H9 (cell line): ENCODE measurements around the gene ZNF804A. TPM values are rescaled to one million over a fixed set of nuclear protein-coding genes. Genes with fewer than 3 reads are reported as not detected.

Experiments used
- DNase-seq: peaks from one replicate; pipeline ENCODE4 v3.0.0-alpha.2; 2017
- H2AFZ ChIP-seq: one replicate; pipeline ENCODE4 v1.6.1; 2013; ENCODE audit warnings: mild to moderate bottlenecking, low read length, control low read depth, moderate library complexity
- H2AK5ac ChIP-seq: 2 replicates; pipeline ENCODE4 v1.6.1; 2013; ENCODE audit warnings: low read length, control low read depth, mixed read lengths; ENCODE audit not compliant: insufficient read length
- H2BK120ac ChIP-seq: one replicate; pipeline ENCODE4 v1.6.1; 2013; ENCODE audit warnings: low read depth, mild to moderate bottlenecking, low read length, control low read depth, inconsistent platforms; ENCODE audit not compliant: poor library complexity, severe bottlenecking
- H2BK12ac ChIP-seq: 2 replicates; pipeline ENCODE4 v1.6.1; 2013; ENCODE audit warnings: low read length, control low read depth, mixed read lengths, low read depth; ENCODE audit not compliant: insufficient read length
- H2BK15ac ChIP-seq: 2 replicates; pipeline ENCODE4 v1.6.1; 2013; ENCODE audit warnings: low read depth, low read length, control low read depth
- H2BK20ac ChIP-seq: one replicate; pipeline ENCODE4 v1.6.1; 2013; ENCODE audit warnings: low read depth, mild to moderate bottlenecking, low read length, control low read depth, inconsistent platforms; ENCODE audit not compliant: poor library complexity, severe bottlenecking
- H2BK5ac ChIP-seq: 2 replicates; pipeline ENCODE4 v1.6.1; 2013; ENCODE audit warnings: low read length, control low read depth, mixed read lengths; ENCODE audit not compliant: insufficient read length
- H3K14ac ChIP-seq: 2 replicates; pipeline ENCODE4 v1.6.1; 2013; ENCODE audit warnings: low read length, control low read depth; ENCODE audit not compliant: insufficient read depth
- H3K18ac ChIP-seq: 2 replicates; pipeline ENCODE4 v1.6.1; 2013; ENCODE audit warnings: low read depth, mild to moderate bottlenecking, mixed read lengths, low read length, control low read depth; ENCODE audit not compliant: insufficient read length
- H3K23ac ChIP-seq: 2 replicates; pipeline ENCODE4 v1.6.1; 2013; ENCODE audit warnings: low read length, control low read depth, mixed read lengths, low read depth; ENCODE audit not compliant: insufficient read length
- H3K23me2 ChIP-seq: 2 replicates; pipeline ENCODE4 v1.6.1; 2013; ENCODE audit warnings: low read depth, mild to moderate bottlenecking, mixed read lengths, low read length, control low read depth; ENCODE audit not compliant: insufficient read length, poor library complexity, severe bottlenecking
- H3K27ac ChIP-seq: 2 replicates; pipeline ENCODE4 v1.5.1; 2013; ENCODE audit warnings: low read length, control low read depth, mixed read lengths, low read depth; ENCODE audit not compliant: insufficient read length
- H3K27me3 ChIP-seq: 2 replicates; pipeline ENCODE4 v1.6.1; 2013; ENCODE audit warnings: low read length, control low read depth, inconsistent platforms; ENCODE audit not compliant: insufficient read depth
- H3K4ac ChIP-seq: 2 replicates; pipeline ENCODE4 v1.6.1; 2013; ENCODE audit warnings: low read depth, mild to moderate bottlenecking, control low read depth, inconsistent platforms, low read length, moderate library complexity
- H3K4me1 ChIP-seq: 2 replicates; pipeline ENCODE4 v1.6.1; 2013; ENCODE audit warnings: low read length, control low read depth, inconsistent platforms; ENCODE audit not compliant: insufficient read depth
- H3K4me2 ChIP-seq: 2 replicates; pipeline ENCODE4 v1.6.1; 2013; ENCODE audit warnings: low read length, control low read depth, mixed read lengths; ENCODE audit not compliant: insufficient read length, insufficient read depth
- H3K56ac ChIP-seq: 2 replicates; pipeline ENCODE4 v1.6.1; 2013; ENCODE audit warnings: low read depth, mild to moderate bottlenecking, mixed read lengths, low read length, control low read depth; ENCODE audit not compliant: insufficient read length
- H3K79me1 ChIP-seq: 2 replicates; pipeline ENCODE4 v1.6.1; 2013; ENCODE audit warnings: low read depth, mild to moderate bottlenecking, moderate library complexity, low read length, control low read depth, inconsistent platforms; ENCODE audit not compliant: insufficient read depth, poor library complexity, severe bottlenecking
- H3K79me2 ChIP-seq: 2 replicates; pipeline ENCODE4 v1.6.1; 2013; ENCODE audit warnings: low read length, control low read depth, inconsistent platforms; ENCODE audit not compliant: insufficient read depth
- H3K9ac ChIP-seq: 2 replicates; pipeline ENCODE4 v1.6.1; 2013; ENCODE audit warnings: low read length, control low read depth, mixed read lengths; ENCODE audit not compliant: insufficient read length; ENCODE audit errors: extremely low read depth
- H3K9me3 ChIP-seq: one replicate; pipeline ENCODE4 v1.6.1; 2013; ENCODE audit warnings: low read depth, low read length, inconsistent platforms; ENCODE audit not compliant: control insufficient read depth
- H3T11ph ChIP-seq: one replicate; pipeline ENCODE4 v1.6.1; 2013; ENCODE audit warnings: mild to moderate bottlenecking, low read length, control low read depth, inconsistent platforms
- H4K20me1 ChIP-seq: one replicate; pipeline ENCODE4 v1.6.1; 2013; ENCODE audit not compliant: control insufficient read depth, insufficient read length, insufficient read depth
- H4K5ac ChIP-seq: 2 replicates; pipeline ENCODE4 v1.6.1; 2013; ENCODE audit warnings: low read depth, mild to moderate bottlenecking, mixed read lengths, low read length, control low read depth; ENCODE audit not compliant: insufficient read length
- H4K8ac ChIP-seq: replicated peaks from 2 replicates; pipeline ENCODE4 v1.6.1; 2013; ENCODE audit warnings: low read length, control low read depth, mixed read lengths, low read depth; ENCODE audit not compliant: insufficient read length
- H4K91ac ChIP-seq: 2 replicates; pipeline ENCODE4 v1.6.1; 2013; ENCODE audit warnings: low read depth, mild to moderate bottlenecking, moderate library complexity, mixed read lengths, low read length, control low read depth; ENCODE audit not compliant: insufficient read length
- H3K27ac Mint-ChIP-seq, 3 experiments: 2 replicates in 2 of 3; 3 replicates in 1 of 3; pipeline ENCODE4 v1.8.0; 2020 to 2021; ENCODE audit warnings: mixed read lengths in 3 of 3, mild to moderate bottlenecking in 1 of 3, moderate library complexity in 1 of 3
- H3K27me3 Mint-ChIP-seq: 2 replicates; pipeline ENCODE4 v1.8.0; 2021; ENCODE audit warnings: low read depth, mild to moderate bottlenecking, moderate library complexity, mixed read lengths
- H3K36me3 Mint-ChIP-seq, 3 experiments: 2 replicates in 2 of 3; 3 replicates in 1 of 3; pipeline ENCODE4 v1.8.0; 2020 to 2021; ENCODE audit warnings: low read depth in 3 of 3, mixed read lengths in 3 of 3; ENCODE audit not compliant: insufficient read depth in 1 of 3
- H3K4me1 Mint-ChIP-seq, 2 experiments: 2 replicates each; pipeline ENCODE4 v1.8.0; 2020; ENCODE audit warnings: mixed read lengths in 2 of 2
- H3K4me3 Mint-ChIP-seq, 2 experiments: 2 replicates in 1 of 2; 3 replicates in 1 of 2; pipeline ENCODE4 v1.8.0; 2020 to 2021; ENCODE audit warnings: mild to moderate bottlenecking in 2 of 2, mixed read lengths in 2 of 2, moderate library complexity in 1 of 2
- H3K9me3 Mint-ChIP-seq, 2 experiments: 2 replicates in 1 of 2; 3 replicates in 1 of 2; pipeline ENCODE4 v1.8.0; 2020; ENCODE audit warnings: mild to moderate bottlenecking in 2 of 2, mixed read lengths in 2 of 2, moderate library complexity in 1 of 2
- CTCF ChIP-seq: fragments of 200-600 bp; sonication (generic); conservative IDR thresholded peaks from 3 replicates; pipeline ENCODE4 v1.8.0; 2021; ENCODE audit warnings: antibody characterized with exemption, mild to moderate bottlenecking
- WGBS: extraction: QIAGEN DNeasy Blood & Tissue Kit; methylation state at CpG from one replicate; pipeline ENCODE4 v1.1.7; 2013; ENCODE audit warnings: missing lambda C conversion rate, low lambda C conversion rate, mixed read lengths; ENCODE audit not compliant: insufficient read length; ENCODE audit errors: extremely low coverage; 5-methylcytosine and 5-hydroxymethylcytosine counted together
- total RNA-seq: library from RNA; stranded (reverse); gene quantifications from 2 replicates; pipeline ENCODE4 v1.2.1, GENCODE V29; 2021

ZNF804A gene
- total RNA-seq, 1 experiment from 2014 or later = not detected

- Histone ChIP-seq H3K27me3 (no peaks in the 10 kb centered on the region), H3K9ac (no peak overlapping the region), H3T11ph (no peak overlapping the region), H3K27ac (no peak overlapping the region), H3K4me1 (no peaks in the 10 kb centered on the region), H3K23ac (no peak overlapping the region), H2BK12ac (no peak overlapping the region), H2BK120ac (no peak overlapping the region), H4K20me1 (no peaks in the 10 kb centered on the region), H4K91ac (no peak overlapping the region), H2AK5ac (no peak overlapping the region), H3K79me2 (no peaks in the 10 kb centered on the region), H4K8ac (no peak overlapping the region), H2BK5ac (no peak overlapping the region), H3K23me2 (no peaks in the 10 kb centered on the region), H2AFZ (no peak overlapping the region), H3K56ac (no peak overlapping the region), H3K79me1 (no peaks in the 10 kb centered on the region), H3K18ac (no peak overlapping the region), H2BK15ac (no peak overlapping the region), H3K14ac (no peak overlapping the region), H2BK20ac (no peak overlapping the region), H3K4me2 (no peak overlapping the region), H4K5ac (no peak overlapping the region), H3K9me3 (no peaks in the 10 kb centered on the region), H3K4ac (no peak overlapping the region)
- no peaks in the 10 kb centered on the region; a peak in 1 of 5 replicates for H3K9me3 Mint-ChIP-seq
- DNase-seq = no peak
- no peaks in the 10 kb centered on the region for H3K27me3 Mint-ChIP-seq
- no peak for TF ChIP-seq CTCF
- WGBS = no CpG with 5 or more reads among the region's 1 CpG
- H3K4me1 Mint-ChIP-seq = no peaks in the 10 kb centered on the region
- H3K36me3 Mint-ChIP-seq = no peaks in the 10 kb centered on the region
- H3K4me3 Mint-ChIP-seq = no peak overlapping the region
- no peak overlapping the region for H3K27ac Mint-ChIP-seq
Observed at GRCh38 chr2:184620367-184620766, 22.0 kb downstream of the ZNF804A start.
